ENCODE measurements around the gene JMJD4.

GRCh38 chr1:227735539-227736285 lies 610 bp upstream of the JMJD4 start:
- TF ChIP-seq CTCF (IDR thresholded peaks at IDR 0.05), result no peak
- TF ChIP-seq POLR2A (IDR thresholded peaks at IDR 0.05), result no peak

All from adrenal gland (tissue), 5 donors.